ENCODE measurements around the gene SCAP.
"Not testable (repeated sequence)": the region's sequence is repeated elsewhere in the genome, so short reads cannot be mapped to it uniquely, and the experiment has no call there.

Gene SCAP

DNA sequence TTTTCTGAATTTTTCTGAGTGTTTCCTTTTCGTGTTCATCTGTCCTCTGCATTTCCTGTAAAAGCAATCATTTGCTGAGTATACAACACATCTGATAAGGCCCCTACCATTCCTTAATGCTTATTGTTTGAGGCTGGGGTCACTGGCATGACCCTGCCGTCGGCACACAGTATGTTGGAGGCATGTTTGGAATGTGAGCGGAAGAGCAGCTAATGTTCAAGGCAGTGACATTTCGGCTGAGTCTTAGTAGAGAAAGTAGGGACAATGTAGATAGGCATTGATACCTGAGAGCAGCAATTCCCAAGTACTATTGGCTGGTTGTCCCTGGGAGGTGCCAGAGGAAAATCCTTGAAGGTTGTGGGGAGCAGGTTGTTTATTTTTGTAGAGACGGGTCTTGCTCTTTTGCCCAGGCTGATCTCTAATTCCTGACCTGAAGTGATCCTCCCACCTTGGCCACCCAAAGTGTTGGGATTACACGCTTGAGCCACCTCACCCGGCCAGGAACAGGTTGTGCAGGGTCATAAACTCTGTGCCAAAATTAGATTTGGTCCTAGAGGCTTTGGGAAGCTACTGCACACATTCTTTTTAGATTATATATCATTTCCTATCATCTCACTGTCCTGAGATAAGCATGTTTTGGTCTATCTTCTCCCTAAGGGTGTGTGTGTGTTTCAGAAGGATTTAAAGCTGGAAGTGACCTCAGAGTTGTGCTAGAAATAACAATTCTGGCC lies 81.4 kb downstream of the SCAP start:
- no peak for DNase-seq

DNA sequence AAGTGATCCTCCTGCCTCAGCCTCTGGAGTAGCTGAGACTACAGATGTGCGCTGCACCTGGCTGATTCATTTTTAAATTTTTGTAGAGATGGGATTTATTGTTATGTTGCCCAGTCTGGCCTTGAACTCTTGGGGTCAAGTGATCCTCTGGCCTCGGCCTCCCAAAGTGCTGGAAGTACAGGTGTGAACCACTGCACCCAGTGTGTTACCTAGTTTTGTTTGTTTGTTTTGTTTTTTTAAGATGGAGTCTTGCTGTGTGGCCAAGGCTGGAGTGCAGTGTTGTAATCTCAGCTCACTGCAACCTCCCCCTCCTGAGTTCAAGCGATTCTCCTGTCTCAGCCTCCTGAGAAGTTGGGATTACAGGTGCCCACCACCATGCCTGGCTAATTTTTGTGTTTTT lies 82.8 kb downstream of the SCAP start:
- no peak for DNase-seq

DNA sequence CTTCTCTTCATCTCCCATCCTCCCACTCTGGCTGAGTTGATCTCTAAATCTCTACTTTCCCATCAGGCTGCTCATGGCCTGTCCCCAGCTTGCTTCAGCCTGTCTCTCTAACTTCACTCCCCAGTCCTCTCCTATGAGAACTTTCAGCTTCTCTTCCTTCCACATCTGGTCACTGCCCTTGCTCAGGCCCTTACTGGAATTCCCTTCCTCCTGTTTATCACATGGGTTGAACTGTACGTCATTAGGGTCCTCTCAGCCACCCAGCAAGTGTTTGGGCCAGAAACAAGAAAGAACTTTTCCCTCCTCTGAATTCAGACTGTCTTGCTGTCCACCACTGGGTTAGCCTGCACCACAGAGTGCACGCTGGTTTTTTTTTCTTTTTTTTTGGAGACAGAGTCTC lies 89.9 kb downstream of the SCAP start:
- no peak for DNase-seq

DNA sequence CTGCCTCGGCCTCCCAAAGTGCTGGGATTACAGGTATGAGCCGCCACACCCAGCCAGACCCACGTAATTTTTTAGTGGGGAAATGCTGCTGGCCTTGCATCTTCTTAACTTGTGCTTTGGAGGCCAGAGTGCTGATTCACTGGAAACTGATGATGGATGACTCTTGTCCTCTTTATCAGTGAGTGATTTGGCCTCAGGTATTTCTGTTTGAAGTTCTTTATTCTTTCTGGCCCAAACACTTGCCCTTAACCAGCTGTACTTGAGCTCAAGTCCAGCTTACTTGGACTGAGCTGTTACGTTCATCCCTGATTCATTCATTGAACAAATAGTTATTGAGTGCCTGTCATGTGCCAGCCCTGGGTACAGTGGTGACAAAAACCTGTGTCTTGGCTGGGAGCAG lies 90.7 kb downstream of the SCAP start:
- no peak for DNase-seq

DNA sequence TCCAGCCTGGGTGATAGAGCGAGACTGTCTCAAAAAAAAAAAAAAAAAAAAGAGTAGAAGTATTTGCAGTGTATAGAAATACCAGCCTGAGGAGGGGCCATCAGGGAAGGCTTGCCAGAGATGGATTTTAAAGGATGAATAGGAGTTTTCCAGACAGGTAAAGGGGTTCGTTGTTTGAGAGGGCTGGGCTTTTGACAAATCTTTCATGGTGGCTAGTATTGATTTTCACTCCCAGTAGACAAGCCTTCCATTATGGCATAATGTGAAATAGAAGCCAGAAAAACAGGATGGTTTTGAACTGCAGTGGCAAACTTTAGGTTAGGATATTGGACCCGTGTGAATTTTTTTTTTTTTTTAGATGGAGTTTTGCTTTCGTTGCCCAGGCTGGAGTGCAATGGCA lies 91.3 kb downstream of the SCAP start:
- no peak for DNase-seq

DNA sequence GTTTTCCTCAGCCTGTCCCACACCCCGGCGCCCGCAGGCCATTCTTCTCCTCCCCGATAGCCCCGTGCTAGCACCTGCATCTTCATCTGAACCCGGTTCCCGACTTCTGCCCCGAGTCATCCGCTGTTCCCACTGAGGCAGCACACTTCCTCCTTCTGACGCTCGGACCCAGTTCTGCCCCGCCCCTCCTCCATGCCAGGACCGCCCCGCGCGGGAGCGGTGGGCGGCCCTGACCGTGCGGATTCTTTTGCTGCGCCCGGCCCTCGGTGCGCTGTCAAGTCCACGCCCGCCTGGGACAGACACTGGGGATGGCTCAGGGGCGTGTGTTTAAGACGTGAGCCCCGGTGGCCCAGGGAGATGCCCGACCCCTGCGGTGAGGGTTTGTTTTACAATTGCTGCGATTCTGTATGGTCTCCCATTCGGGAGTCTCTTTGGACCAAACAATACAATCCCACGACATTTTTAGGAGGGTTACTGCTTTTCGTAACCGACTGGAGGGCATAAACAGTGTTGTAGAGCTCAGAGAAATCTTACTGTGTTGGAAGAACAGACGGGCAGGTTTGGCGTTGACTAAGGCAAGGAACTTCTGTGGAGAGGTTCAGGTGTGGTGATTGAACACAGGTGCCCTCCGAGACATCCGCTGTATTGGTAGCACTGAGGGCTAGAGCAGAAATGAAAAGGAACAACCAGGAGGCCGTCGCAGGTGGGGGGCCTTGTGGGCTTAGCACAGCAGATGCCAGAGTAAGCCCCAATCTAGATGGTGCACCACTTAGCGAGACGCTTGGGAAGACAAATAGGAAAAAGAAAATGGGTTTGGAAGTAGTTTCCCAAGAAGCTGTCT lies 94.2 kb downstream of the SCAP start:
- DNase-seq = peak; percentile 78

DNA sequence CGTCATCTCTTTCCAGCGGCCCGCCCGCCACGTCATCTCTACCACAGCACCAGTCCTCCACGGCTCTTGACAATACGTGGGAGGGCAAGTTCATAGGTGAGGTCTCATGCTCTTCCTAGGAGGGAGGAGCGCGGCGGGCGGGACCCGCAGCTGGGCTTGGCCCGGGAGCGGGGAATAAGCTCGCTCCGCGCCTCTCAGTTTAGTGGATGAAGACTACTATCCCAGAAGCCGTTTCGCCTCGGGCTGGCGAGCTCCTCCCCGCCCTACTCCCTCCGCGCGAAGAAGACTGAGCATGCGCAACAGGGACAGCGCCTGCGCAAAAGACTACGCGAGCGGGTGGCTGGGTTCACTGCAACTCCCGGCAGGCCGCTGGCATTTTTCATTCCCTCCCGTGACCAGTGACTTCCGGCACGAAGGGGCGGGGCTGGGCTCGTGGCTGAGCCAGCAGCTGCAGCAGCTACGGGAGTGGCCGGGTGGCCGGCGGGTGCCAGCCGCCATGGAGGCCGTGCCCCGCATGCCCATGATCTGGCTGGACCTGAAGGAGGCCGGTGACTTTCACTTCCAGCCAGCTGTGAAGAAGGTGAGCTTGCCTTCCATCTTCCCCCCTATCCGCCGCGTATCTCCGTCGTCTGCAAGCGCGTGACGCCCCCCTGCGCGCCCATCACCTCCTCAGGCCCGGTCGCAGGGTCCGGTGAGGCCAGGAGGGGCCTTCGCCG lies 95.0 kb downstream of the SCAP start, which contains the start of gene PTPN23:
Gene PTPN23, plus strand, starts transcription at position 421 of the 716 bp plus-strand sequence. Its CDS starts 76 bp downstream, at position 497.
- DNase-seq = peak; percentile 97

DNA sequence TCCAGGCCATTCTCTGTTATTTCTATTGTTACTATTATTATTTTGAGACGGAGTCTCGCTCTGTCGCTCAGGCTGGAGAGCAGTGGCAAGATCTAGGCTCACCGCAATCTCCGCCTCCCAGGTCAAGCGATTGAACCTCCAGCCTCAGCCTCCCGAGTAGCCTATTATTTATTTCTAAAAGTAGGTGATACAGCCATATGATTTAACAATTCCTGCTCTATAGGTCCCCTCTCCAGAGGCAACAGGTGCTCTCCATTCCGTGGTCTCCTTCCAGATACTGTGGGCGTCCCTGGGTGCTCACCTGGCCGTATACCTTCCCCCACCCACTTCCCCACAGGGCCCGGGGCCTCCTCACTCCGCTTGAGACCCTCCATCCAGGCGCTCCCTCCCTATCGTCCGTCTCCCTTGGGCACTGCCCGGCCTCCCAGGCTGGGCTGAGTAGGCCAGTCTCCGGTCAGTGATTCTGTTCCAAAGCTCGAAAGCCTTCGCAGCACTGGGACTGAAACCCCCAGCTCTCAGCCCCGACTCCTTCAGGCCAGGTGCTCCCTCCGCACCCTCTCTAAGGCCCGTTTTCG lies 95.6 kb downstream of the SCAP start:
- no peak for DNase-seq

DNA sequence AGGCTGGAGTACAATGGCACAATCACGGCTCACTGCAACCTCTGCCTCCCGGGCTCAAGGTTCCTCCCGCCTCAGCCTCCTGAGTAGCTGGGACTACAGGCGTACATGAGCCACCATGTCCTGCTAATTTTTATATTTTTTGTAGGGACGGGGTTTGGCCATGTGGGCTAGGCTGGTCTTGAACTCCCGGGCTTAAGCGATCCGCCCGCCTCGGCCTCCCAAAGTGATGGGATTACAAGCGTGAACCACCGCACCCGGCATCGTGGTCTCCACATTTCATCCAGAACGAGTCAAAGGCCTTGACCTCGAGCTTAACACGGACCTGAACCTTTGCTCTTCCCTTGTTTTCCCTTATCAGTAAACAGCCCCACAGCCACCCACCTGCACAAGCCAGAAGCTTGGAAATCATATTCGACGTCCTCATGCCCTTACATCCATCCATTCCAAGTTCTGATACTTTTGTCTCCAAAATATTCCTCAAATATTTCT lies 96.3 kb downstream of the SCAP start:
- no peak for DNase-seq

DNA sequence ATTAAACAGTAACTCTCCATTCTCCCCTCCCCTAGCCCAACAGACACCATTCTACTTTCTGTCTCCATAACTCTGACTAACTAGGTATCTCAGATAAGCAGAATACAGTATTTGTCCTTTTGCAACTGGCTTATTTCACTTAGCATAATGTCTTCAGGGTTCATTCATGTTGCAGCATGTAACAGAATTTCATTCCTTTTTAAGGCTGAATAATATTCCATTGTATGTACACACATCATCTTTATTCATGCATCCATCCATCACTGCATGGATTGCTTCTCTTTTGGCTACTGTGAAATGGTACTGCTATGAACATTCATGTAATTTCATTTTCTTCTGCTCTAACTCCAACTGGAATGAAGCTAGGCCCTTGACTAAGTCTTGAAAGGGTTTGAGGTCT lies 96.9 kb downstream of the SCAP start:
- DNase-seq = no peak

DNA sequence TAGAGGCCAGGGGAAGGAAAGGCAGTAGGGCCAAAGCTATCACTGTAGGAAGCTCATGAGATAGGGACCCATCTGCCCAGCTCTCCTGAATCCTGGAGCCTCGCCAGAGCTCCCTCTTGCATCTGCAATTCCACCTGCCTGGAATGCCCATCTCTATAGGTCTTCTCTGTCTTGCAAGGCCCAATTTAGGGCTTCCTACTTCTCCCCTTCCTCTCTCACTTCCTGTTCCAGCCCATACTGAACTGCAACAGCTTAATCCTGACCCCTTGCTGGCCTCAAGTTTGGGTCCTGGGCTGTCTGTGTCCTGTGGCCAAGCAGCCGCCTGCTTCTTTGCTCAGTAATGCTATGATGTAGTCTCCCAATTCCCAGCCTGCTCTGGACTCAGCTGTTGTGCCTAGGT lies 98.6 kb downstream of the SCAP start:
- DNase-seq = no peak

DNA sequence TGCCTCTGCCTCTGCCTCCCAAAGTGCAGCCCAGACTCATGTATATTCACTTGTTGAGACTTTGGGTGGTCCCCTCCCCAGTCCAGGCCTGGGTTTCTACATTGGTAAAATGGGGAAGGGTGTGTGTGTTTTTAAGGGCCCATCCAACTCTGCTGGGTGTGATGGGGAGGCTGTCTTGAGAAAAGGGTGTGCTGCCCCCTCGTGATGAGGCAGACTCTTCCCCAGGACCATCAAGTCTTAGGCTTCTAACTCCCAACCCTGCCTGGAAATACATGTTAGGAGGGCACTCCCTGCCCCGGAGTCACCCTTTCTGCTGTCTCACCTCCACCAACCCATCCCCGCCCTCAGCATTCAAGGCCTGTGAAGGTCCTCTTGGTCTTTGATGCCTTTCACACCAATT lies 99.3 kb downstream of the SCAP start:
- no peak for DNase-seq

DNA sequence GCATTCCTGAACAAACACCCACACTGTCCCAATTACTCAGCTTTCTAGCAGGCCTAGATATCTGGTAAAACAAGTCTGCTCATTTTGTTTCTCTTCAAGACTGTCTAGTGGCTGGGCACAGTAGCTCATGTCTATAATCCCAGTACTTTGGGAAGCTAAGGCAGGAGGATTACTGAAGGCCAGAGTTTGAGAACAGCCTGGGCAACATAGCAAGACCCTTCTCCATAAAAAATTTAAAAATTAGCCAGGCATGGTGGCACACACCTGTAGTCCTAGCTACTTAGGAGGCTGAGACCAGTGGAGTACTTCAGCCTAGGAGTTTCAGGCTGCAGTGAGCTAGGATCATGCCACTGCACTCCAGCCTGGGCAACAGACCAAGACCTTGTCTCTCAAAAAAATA lies 101.2 kb downstream of the SCAP start:
- no peak for DNase-seq

DNA sequence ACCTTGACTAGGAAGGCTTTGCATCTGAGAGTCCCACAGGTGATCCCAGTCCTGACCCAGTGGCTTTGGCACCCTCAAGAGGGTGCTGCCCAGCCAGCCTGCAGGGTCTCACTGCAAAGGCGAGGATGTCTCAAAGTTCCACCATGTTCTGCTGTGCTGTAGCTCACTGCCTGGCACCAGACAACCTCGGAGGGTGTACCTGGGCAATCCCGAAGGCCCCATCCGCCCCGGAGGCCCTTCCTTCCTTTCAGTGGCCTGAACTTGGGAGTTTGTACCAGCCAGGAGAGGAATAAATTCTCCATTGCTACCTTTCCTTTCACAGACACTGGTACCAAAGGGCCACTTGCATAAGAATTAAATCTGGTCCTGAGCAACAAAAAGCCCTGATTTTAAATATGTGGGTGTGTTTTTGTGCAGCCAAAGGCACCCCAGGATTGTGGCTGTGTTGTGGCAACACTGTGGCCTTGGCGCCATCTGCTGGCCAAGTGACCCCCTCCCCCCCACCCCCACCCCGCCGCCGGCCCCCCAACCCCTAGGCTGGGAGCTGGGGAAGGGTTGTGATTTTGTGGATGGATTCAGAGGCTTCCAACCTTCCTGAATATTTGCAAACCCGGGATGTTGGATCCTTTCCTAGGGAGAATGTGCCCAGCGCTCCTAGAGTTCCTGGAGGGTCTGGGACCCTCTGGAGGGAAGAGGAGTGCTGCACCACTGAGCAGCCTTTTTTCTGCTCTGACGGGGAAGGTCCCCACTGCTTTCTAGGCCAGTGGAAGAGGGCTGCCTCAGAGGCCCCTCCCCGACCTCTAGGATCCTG lies 104.6 kb downstream of the SCAP start:
- no peak for DNase-seq

DNA sequence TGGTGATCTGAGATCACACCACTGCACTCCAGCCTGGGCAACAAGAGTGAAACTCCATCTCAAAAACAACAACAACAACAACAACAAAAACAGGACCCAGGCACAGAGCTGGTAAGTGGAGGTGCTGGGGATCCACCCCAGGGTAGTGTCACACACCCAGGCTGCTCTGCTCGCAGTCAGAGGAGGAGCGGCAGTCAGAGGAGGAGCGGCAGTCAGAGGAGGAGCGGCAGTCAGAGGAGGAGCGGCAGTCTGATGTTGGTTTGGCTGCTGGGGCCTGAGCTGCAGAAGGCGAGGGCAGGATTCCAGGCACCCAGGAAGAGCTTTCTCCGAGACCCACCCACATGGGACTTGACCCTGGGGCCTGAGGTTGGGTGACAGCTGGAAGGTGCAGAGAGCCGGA lies 105.7 kb downstream of the SCAP start:
- DNase-seq = not testable (repeated sequence)

DNA sequence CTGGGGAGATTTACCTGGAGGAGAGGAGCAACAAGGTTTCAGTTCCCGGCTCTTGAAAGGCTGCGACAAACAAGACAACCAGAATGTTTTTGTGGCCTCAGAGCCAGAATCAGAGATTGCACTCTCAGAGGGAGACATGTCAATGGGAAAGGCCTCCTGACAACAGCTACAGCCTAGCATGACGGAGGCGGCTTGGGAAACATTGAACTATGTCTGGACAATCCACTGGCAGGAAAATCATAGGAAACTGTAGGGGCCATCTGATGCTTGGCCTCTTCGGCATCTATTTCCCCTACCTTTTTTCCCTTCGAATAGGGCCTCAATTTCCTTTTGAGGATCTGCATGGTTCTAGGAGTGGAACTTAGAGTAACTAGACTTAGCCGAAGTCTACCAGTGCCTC lies 108.1 kb downstream of the SCAP start:
- no peak for DNase-seq

DNA sequence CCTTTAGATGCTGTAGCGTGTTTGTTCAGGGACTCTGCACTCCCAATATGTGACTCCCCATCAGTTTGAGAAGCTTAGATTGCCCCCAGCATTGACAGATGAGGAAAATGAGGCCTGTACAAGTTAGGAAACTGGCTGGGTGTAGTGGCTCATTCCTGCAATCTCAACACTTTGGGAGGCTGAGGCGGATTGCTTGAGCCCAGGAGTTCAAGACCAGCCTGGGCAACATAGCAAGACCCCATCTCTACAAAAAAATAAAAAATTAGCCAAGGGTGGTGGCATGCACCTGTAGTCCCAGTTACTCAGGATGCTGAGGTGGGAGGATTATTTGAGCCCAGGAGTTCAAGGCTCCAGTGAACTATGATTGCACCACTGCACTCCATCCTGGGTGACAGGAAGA lies 108.9 kb downstream of the SCAP start:
- DNase-seq = no peak

DNA sequence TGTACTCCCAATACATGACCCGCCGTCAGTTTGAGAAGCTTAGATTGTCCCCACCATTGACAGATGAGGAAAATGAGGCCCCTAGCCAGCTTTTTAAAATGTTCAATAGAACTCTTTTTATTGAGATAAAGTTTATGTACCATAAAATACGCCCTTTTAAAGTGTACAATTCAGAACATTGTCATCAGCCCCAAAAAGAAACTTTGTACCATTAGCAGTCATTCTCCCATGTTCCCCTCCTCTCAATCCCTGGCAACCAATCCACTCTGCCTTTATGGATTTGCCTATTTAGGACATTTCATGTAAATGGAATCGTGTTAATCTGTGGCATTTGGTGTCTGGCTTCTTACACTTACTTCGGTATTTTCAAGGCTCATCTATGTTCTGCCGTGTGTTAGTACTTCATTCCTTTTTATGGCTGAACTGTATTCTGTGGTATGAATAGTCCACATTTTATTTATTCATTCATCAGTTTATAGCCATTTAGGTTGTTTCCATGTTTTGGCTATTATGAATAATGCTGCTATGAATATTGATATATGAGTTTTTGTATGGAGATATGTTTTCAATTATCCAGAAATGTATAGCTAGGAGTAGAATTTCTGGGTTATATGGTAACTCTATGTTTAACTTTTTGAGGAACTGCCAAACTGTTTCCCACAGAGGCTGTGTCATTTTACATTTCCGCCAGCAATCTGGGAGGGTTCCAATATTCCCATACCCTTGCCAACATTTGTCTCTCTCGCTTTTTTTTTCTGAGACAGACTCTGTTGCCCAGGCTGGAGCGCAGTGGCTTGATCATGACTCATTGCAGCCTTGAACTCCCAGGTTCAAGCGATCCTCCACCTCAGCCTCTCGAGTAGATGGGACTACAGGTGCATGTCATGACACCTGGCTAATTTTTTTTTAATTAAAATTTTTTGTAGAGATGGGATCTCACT lies 110.3 kb downstream of the SCAP start:
- DNase-seq = no peak

All from NCI-H345 (cell line).